Activated gamma-delta T cell (primary cell): ENCODE measurements around the gene UBA6.
"Not testable (repeated sequence)": the region's sequence is repeated elsewhere in the genome, so short reads cannot be mapped to it uniquely, and the experiment has no call there.

Source experiments
- DNase-seq: peaks from one replicate; lab custom pipeline; 2025; lab: John Stamatoyannopoulos, UW
- total RNA-seq, 2 donors: gene quantifications; one replicate each; lab custom pipeline; 2026; lab: John Stamatoyannopoulos, UW

UBA6 gene
- total RNA-seq, result 147 to 152 reads per million in 2 donors

DNA sequence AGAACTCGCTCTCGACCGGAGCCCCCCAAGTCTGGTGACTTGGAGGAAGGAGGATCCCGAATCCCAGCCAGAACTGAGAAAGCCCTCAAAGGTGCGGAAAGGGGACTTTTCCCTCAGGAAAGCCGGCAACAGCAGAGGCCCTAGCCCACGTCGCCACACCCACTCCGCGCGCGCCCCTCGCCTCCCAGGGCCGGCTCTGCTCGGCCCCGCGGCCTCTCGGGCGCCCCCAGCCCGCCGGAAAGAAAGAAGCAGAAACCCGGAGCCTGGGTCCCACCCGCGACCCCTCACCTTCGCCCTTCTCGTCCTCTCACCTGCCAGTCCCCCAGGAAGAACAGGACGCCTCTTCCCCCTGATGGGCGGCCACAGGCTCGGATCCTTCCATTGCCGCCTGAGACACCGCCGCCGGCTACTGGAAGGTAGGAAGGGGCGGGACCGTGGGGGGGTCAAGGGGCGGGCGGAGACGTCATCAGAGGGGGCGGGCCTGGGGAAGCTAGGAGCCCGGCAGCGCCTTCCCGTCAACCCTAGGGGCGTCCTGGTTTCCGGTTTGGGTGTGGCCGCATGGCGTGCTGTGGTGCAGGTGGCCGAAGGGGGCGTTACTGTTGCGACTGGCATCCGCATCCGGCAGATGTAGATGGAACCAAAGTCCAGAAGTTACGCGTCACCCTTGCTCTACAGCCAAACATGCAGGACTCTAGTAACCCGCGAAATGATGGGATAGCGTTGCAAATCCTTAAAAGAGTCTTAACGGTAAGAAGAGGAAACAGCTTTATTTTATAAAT lies at the start of gene UBA6:
Gene UBA6, minus strand, starts transcription at position 418 of the 779 bp plus-strand sequence. Its CDS starts 36 bp downstream, at position 382.
- DNase-seq, result peak; percentile 86

DNA sequence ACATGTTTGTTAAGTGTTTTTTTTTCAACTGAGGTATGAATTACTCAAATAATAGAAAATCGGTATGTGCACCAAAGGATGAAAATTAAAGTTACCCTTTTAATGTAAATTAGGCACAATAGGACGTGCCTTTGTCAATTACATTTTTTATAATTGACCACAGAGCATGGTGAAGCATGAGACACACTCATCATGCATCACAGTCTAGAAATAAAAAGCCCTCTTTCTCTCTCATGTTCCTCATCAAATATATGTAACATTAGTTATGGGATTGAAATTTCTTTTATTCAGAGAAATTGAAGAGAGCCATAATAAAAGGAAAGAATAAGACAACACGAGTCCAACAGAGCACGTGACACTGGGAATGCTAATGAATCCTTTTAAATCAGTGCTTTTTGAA lies 49.7 kb upstream of the UBA6 start:
- DNase-seq, result no peak

DNA sequence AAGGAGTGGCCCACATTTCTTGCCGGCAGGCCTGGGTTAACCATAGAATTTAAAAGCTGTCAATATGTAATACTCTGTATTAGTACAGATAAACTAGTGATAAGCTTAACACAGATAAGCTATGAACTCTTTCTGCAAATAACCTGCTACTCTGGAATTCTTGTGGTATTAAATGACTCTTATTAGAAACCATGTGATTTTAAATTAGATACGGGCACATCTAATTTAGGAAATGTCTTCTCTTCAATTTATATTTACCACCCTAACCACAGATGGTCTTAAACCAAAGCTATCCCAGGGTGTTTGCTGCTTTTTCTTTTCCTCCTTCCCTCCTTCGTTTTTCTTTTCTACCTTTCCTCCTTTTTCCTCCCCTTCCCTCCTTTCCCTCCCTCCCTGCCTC lies 48.3 kb upstream of the UBA6 start:
- no peak for DNase-seq

DNA sequence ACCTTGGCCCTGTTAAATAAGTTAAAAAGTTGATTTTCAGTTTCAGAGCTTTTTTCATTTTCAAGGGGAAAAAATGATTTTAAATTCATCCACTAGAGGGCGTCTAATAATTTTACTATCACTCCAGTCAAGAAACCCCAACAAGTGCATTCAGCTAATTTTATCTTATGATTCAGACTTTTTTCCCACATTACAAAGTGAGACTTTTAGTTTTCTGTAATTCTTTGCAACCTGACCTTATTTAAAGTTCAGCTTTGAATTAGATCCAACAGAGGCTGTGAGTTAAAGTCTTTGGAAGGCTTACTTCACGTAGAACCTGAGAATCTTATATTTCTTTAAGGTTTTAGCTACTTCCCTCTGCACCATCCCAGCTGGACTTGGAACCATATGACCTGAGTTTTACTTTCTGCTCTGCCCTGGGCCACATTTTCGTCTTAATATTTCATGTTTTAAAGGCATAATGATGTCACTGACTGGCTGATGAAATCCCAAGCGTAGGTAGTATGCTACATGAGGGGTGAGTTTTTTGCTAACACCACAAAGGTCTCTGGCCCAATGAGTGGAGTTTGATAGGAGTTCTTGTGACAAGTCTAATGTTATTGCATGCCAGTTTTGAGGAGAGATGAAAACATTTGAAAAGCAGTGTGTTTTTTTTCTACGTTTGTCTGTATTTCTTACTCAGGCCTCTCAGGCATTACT lies 46.0 kb upstream of the UBA6 start:
- no peak for DNase-seq

DNA sequence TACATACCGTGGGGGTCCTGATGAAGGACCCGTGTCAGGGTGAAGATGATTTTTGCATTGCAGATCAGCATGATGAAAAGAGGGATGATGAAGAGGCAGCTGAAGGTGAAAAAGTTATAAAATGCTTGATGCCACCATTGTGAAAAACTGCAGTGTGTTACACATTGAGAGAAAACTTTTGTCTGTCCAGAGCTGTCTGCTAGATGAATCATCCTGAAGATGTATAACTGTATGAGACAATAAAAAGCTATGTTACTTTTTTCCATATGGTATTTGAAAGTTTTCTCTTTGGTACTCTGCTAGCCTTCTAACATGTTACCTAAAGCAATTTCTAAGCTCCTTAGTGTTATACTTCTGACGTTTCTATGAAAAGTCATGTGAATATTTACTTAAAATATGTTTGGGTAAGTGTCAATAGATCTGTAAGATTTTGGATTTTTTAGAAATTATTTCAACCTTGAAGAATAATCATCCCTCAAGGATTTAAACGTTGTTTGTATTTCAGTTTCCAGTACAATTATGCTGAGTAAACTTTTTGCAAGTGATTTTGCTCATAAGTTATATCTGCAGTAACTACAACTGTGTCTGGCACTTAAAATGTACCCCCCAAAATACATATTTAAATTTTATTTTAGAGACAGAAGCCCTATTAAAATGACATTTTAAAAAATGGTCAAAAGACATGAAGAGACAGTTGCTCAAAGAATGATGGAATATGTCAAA lies 43.8 kb upstream of the UBA6 start:
- no peak for DNase-seq

DNA sequence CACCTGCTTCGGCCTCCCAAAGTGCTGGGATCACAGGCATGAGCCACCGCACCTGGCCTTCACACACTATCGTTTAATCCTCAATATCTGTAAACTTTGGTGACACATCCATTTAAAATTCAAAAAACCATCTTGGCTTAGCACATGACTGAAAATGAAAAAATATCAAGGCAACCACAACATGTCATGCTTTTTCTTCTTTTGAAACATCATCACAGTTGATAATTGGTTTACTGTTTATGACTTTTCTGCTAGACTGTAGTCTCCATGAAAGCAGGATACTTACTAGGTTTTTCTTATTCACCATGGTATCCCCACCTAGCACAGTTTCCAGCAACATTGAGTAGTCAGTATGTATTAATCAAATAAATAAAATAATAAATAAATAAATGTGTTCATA lies 42.2 kb upstream of the UBA6 start:
- no peak for DNase-seq

DNA sequence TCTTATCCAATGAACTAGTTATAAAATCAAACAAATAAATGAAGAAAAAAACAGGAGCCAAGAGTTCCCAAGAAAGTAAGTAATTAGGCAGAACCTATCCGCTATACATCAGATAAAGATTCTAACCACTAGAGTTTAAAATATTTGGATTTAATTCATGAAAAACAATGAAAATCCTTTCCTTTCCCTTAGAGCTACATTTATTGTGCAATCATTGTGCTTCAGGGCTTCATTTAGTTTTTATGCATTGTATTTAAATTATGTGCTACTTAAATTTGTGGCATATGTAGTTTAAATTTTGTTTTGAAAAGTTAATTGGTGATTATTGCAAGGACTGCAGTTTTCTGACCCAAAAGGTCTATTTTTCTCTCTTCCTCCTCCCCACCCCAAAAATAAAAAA lies 35.3 kb upstream of the UBA6 start:
- no peak for DNase-seq

DNA sequence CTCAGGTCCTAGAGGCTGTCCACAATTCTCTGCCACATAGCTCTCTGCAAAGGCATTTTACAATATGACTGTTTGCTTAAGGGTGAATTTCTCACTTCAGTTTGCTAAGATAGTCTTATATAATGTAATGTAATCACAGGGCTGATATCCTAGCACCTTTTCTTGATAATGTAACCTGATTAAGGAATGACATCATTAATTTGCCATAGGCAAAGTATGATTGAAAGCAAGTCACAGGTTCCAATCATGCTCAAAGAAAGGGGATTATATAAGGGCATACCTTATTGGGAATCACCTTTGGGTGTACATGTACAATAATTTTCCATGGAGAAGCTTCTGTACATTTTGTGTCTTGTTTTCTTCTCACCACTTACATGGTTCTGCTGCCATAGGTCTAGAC lies 34.4 kb upstream of the UBA6 start:
- no peak for DNase-seq

DNA sequence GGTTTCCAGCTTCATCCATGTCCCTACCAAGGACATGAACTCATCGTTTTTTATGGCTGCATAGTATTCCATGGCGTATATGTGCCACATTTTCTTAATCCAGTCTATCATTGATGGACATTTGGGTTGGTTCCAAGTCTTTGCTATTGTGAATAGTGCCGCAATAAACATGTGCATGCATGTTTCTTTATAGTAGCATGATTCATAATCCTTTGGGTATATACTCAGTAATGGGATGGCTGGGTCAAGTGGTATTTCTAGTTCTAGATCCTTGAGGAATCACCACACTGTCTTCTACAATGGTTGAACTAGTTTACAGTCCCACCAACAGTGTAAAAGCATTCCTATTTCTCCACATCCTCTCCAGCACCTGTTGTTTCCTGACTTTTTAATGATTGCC lies 29.6 kb upstream of the UBA6 start:
- not testable (repeated sequence) for DNase-seq

DNA sequence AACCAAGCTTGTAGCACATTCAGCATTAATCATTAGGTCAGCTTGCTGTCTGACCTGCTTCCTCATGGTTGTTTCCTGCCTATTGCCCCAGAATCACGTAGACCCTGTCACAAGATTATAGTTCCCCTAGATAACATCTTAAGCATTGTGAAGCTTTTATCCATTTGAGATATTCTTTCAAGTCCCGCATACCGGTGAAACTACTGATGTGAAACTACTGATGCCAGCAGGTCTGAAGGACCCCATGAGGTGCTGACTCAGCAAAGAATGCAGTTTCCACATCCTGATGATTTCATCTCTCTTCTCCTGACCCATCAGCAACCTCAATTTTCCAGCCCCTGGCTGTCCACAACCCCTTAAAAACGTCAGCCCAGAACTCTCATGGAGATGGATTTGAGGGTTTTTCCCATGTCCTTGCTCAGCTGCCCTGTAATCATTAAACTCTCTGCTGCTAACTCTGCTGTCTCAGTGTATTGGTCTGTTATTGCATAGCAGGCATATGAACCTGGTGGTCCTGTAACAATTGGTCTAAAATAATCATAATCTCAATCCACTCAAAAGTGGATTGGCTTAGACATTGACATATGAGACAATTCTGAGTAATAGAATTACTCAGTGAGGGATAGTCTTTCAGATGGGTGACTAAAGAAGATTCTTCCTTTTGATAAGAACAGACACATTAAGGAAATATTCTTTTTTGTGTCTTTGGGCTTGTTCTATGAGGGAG lies 26.3 kb upstream of the UBA6 start:
- DNase-seq, result no peak

DNA sequence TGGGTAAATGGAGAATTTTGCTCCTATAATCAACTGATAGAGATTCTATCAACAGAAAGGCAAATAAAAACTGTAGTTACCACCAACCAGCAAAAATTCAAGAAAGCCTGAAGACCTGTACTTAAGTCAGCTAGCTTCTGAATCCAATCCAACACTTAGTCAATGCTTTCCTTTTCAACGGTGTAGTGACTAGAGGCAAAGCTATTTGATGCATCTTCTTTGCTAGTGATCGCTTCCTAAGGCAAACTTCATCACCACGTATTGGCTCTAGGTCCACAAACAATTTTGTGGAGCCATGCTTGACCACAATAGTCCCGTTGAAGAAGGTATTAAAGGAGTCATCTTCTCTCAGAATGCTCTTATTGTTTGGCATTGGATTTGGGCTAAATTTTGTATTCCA lies 25.0 kb upstream of the UBA6 start:
- no peak for DNase-seq

DNA sequence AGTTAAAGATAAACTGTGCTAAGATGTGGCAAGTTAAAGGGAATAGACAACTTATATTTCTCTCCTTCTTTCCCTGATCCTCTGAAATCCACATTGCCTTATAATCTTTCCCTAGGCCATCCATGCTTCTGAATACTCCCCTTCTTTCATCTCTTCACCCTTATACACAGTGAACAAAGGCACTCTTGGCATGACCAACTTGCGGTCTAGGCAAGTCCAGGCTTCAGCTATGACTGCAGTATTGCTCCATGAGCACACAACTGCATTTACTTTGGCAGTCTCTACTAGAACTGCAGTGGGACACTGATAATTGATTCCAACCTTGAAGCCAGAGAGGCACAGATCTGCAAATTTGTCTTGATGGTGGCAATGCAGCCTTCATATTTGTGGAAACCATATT lies 24.2 kb upstream of the UBA6 start:
- DNase-seq, result no peak

DNA sequence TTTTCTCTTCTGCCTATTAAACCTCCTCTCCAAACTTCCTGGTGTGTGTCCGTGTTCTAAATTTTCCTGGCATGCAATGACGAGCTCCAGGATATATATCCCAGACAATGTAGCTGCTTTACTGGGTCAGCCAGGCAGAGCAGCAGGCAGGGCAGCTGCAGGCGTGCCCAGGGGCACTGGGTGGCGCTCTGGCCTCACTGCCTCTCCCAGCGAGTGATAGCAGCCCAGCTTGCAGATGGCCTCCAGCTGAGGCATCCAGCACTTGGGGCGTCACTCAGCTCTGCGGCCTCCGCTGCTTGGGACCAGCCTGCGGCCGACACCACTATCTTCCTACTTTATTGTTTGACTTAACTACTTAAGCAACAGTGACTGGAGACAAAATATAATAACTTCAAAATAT lies 23.0 kb upstream of the UBA6 start:
- DNase-seq, result no peak

DNA sequence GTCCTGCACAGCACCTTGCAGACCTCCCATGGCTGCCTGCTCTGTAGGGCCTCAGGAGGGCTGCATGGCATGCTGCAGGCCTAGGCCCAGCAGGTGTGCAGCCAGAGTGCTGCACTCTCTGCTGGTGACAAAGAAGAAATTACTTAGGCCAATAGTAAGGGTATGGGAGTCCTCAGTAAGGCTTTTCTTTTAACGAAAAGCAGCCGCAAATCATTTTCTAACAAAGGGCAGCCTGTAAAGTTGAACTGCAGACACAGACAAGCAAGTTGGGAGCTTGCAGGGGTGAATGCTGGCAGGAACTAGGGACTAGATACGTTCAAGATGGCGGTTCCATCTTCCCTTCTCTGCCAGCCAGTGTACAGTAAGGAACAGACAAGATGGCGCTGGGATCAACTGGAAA lies 22.4 kb upstream of the UBA6 start:
- no peak for DNase-seq

DNA sequence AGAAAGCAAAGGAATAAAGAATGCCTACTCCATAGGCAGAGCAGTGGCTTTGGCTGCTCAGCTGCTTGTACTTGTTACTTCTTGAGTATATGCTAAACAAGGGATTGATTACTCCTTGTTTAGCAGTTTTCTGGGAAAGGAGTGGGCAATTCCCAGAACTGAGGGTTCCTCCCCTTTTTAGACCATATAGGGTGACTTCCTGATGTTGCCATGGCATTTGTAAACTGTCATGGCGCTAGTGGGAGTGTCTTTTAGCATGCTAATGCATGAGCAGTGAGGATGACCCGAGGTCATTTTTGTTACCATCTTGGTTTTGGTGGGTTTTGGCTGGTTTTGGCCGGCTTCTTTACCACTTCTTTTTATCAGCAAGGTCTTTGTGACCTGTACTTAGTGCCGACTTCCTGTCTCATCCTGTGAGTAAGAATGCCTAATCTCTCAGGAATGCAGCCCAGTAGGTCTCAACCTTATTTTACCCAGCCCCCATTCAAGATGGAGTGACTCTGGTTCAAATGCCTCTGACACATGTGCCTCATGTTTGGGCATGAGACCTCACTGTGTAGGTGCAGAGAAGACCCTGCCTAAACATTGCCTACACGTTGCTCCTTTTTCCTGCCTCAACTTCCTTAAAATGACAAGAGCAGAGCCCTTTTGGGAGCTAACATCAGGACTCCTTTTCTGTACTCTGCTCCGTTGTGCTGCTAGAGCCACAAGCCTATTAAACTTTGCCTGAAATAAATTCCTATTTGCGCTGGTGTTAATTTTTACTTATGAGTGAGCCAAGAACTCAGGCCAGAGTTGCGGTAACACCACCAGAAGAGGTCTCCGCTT lies 21.0 kb upstream of the UBA6 start:
- no peak for DNase-seq

DNA sequence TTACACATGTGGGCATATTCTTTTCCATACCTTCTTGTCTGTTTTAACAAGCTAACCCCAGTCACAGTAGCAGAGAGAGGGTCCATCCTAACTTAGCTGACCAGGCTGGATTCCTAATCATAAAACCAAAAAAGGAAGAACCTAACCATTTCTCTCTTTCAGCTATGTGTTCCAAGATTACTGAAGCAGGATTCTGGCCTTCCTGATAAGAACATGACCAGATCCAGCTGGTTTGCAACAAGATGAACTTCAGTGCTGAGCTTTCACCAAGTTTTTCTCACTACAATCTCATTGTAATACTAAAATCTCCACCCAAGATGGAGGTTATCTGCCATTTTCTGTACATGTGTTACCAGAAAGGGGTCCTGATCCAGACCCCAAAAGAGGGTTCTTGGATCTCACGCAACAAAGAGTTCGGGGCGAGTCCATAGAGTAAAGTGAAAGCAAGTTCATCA lies 20.4 kb upstream of the UBA6 start:
- DNase-seq, result no peak

DNA sequence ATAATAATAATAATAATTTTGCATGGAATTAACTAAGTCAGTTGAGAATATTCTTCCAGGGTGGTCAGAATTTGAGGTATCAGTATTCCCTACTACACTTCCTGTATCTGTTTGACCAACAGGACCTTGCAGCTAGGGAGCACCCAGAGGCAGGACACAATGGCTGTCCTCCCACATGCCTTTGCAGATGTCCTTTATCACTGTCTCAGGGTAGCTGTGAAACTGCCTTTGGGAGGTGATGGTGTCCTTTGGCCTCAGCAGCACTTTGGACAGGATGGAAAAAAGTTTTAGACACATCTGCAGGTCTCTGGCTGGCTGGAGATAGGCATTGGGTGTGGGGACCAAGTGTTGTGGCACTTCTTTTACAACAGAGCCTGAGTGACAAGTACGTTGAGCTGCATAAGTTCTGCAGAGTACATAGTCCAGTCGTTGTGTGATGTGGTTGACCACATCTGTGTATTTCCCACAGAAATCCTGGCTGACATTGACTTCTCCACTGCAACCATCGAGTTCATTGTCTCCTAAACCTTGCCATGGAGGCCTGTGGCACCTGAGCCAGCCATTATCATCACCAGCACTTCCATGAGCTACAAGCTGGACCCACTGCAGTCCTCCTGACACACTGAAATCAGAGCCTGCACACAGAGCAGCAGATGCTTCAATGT lies 19.1 kb upstream of the UBA6 start:
- no peak for DNase-seq

DNA sequence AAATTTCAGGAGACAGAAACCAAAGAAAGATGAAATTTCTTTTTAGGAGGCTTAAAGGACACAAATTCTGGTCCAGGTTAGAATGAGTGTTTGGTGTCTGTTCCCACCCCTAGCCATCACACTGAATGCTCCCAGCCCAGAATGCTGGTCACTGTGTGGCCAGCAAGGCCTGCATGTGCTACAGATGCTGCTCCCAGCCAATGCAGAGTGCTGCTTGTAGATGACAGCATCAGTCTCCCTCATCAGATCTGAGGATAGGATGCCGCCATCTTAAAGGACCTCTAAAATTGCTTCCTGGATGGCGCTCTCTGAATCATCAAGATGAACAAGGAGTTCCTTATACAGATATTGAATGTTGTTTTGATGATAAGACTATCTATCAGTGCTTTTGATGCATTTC lies 17.9 kb upstream of the UBA6 start:
- DNase-seq, result no peak

DNA sequence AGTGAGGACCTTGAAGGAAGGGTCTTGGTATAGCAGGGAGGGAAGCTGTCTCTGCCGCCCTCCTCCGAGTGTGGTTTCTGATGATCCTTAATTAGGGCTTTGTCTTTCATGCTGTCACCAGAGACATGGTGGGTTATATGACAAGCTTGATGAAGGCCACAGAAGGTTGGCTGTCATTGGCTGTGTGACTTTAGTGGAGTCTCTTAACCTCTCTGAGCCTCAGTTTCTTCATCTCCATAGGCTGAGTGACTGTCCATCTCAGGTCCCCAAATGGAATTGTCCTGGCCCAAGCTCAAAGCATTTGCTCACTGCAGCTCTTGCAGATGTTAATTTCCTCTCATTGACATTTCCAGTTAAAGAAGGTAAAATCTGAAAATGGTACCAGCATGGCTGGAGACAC lies 16.6 kb upstream of the UBA6 start:
- DNase-seq, result no peak

DNA sequence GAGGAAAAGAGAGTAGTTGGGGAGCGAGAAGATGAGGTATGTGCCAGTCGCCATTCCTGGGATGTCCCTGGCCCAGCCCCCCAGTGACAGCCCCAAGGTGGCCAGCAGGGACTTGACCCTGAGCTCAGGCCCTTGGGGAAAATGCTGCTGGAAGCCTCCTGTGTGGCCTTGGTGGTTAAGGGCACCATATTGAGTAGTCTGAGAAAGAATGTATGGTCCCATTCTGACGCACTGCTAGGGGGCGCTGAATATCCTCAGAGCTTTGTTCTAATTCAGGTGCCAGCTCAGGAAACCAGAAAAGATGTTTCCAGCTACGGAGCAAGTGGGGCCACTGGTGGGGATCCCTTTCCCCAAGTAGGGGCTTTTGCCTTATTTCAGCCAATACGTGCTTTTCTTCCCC lies 14.0 kb upstream of the UBA6 start:
- no peak for DNase-seq

DNA sequence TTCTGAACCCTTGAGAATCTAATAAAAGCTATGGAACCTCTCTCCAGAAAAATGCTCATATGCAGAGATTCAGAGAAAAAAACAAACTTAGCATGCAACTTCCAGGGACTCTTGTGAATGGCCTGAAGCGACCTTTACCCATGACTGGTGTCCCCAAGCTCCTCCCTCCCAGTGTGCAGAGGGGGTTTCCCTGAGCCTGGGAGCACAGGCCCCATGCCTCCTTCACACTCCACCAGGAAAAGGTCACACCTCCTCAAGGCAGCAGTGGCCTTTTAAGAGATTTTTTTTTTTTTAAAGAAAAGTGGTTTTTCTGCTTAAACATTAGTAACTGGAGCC lies 13.3 kb upstream of the UBA6 start:
- no peak for DNase-seq
